ENCODE measurements around the gene USF2.

DNA sequence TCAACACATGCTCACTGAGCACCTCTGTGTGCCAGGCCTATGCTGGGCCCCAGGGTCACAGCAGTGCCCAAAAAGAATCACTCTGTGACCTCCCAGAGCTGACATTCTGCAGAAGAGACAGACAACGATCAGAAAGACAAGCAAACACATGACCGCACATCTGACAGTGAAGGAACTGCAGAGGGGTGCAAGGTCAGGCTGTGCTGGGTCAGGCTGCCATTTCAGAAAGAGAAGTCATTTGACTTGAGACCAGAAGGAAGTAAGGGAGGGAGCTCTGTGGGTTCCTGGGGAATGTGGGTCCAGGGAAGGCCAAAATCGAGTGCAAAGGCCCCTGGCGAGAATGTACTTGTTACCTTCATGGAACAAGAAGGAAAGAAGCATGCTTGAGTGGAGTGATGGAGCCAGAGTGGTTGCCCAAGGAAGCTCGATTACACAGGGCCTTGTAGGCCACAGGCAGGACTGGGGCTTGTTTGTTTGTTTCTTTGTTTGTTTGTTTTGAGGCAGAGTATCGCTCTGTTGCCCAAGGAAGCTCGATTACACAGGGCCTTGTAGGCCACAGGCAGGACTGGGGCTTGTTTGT, 48.8 kb downstream of the USF2 start:
- no peak for TF ChIP-seq SMC3 (IDR thresholded peaks at IDR 0.05; ENCODE audit: low read depth, low read length)
- TF ChIP-seq CHD1 (IDR thresholded peaks at IDR 0.05; ENCODE audit: low read depth, low read length): no peak
- TF ChIP-seq, protein P1, sequence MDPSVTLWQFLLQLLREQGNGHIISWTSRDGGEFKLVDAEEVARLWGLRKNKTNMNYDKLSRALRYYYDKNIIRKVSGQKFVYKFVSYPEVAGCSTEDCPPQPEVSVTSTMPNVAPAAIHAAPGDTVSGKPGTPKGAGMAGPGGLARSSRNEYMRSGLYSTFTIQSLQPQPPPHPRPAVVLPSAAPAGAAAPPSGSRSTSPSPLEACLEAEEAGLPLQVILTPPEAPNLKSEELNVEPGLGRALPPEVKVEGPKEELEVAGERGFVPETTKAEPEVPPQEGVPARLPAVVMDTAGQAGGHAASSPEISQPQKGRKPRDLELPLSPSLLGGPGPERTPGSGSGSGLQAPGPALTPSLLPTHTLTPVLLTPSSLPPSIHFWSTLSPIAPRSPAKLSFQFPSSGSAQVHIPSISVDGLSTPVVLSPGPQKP (IDR thresholded peaks at IDR 0.05; ENCODE audit: borderline replicate concordance, low read depth, low read length): no peak
- no peak for TF ChIP-seq RCOR1 (IDR thresholded peaks at IDR 0.05; ENCODE audit: insufficient replicate concordance, low read length)
- TF ChIP-seq, protein P2, sequence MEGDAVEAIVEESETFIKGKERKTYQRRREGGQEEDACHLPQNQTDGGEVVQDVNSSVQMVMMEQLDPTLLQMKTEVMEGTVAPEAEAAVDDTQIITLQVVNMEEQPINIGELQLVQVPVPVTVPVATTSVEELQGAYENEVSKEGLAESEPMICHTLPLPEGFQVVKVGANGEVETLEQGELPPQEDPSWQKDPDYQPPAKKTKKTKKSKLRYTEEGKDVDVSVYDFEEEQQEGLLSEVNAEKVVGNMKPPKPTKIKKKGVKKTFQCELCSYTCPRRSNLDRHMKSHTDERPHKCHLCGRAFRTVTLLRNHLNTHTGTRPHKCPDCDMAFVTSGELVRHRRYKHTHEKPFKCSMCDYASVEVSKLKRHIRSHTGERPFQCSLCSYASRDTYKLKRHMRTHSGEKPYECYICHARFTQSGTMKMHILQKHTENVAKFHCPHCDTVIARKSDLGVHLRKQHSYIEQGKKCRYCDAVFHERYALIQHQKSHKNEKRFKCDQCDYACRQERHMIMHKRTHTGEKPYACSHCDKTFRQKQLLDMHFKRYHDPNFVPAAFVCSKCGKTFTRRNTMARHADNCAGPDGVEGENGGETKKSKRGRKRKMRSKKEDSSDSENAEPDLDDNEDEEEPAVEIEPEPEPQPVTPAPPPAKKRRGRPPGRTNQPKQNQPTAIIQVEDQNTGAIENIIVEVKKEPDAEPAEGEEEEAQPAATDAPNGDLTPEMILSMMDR (conservative IDR thresholded peaks at IDR 0.05; ENCODE audit: low read depth, low read length): no peak
- TF ChIP-seq CEBPB (IDR thresholded peaks at IDR 0.05; ENCODE audit: low read depth, low read length): no peak

Measured in IMR-90 (cell line).